GM18858 (cell line): ENCODE results near the gene COA1.

ENCODE experiments used
- ATAC-seq: cut with Tn5 transposase; IDR thresholded peaks from one replicate; pipeline ENCODE4 v1.9.1; 2021; ENCODE audit not compliant: unreplicated experiment

COA1 gene

DNA sequence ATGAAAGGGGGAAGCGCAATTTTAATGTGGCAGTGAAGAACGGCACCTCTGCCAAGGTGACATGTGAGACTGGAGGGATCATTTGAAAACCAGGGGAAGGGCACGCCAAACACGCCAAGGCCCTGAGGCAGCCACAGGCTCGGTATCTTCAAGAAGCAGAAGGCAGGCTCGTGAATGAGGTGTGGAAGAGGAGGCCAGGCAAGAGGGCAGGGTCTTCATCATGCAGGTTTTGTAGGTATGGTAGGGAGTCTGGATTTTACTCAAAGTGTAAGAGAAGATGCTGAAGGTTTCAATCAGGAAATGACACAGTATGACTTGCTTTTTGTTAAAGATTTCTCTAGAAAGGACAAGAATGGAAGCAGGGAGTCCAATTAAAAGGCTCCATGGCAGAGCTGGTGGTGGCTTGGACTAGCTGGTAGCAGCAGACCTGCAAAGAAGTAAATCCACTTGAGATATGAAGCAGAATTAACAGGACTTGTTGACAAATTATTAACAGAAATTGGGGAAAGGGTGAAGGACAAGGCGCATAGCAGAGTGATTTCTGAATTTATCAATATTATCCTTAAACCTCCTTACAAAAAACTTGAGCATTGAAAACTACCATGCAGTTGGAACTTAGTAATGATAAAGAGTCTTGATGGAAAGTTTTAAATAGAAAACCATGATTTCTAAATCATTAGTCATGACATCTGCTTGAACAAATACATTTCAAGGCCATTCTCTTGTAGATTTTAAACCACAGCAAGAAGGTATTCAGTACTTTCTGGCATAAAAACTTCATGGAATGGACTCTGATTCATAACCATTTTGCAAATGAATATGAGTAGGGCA lies 70.4 kb downstream of the COA1 start:
- no peak for ATAC-seq

DNA sequence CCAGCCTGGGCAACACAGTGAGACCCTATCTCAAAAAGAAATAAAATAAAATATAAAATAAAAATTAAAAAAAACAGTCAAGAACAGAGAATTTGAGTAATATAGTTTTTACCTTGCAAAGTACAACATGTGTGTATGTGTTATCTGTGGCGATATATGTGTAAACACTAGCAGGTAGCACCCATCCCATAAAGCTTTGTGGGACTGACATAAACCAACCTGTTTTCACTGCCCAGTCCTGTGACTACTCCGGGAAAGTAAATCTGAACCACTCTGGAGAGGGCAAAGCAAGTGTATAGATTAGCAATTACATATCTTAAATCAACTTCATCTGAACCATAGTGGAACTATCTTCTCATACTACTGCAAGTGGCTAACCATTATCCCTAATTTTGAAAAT lies 72.3 kb downstream of the COA1 start:
- no peak for ATAC-seq

DNA sequence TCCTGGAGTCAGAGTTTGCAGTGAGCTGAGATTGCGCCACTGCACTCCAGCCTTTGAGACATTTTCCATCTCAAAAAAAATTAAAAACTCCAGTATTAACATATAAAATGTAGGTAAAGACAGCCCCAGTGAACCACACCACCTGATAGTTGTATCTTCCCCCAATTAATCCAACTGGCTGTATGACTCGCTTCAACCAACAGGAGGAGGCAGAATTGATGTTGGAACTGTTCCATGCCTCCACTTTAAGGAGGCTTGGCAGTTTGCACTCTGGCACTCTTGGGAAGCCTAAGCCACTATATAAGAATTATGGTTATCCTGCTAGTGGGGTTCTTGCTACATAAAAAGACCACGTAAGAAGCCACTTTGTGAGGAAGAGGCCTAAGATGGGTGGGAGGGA lies 73.7 kb downstream of the COA1 start:
- ATAC-seq = no peak

DNA sequence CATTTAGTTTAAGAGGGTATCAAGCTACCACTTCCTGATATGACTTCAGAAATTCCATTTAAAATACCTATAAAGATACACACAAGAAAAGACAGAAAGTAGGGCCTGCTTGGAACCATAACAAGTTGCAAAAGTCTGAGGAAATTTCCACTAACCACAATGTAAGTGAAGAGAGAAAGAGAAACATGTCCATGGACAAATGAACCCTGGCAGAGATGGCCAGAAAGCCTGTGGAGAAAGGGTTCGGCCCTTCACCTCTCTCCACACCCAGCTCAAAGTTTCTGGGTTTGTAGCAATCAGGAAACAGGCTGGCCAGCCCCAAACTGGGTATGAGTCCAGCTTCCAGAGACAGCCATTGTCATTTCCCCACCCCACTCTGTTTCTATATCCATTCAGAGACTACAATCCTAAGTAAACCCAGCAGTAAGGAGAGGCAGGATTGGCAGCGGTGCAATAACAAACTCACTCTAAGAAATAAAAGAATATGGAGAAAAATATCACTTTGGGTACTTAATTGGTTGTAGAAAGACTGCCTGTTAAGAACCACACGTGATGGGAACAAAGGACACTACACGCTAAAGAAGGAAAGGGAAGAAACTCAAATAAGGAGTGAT lies 75.3 kb downstream of the COA1 start:
- no peak for ATAC-seq

DNA sequence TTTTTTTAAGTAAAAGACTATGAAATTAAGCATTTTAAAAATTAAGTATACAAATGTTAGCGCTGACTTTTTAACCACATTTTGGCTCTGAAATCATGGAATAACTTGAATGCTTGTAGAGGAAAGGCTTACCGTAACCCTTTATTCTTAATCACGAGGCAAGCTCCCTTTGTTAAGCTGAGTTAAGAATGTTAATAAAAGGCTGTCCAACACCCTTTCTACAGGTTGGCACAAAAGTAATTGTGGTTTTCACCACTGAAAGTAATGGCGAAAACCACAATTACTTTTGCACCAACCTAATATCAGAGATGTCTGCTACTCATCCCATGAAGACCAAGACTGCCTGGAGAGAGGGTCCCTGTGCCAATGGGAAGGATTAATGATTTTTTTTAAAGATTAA lies 75.9 kb downstream of the COA1 start:
- ATAC-seq = no peak

DNA sequence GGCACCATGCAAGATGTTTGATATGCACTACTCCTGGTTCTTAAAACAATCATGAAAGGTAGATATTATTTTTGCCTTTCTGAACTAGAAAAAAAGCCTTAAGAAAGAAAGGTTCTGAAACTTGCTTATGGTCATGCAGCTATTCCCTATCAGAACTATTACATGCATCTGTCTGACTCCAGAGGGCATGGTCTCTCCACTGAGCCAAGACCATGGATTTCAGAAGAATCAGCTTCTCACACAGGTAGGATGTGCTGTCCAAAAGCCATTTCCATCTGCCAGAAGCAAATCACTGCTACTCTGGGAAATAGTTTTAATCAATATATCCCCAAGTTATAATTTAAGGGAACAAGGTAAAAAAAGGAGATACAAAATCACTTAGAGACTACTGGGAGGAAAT lies 77.0 kb downstream of the COA1 start:
- ATAC-seq = no peak

- no peak for ATAC-seq
Measured at GRCh38 chr7:43650457-43651052, 78.8 kb downstream of the COA1 start.

GRCh38 chr7:43649755-43650274 lies 79.5 kb downstream of the COA1 start:
- ATAC-seq = peak; percentile 64

DNA sequence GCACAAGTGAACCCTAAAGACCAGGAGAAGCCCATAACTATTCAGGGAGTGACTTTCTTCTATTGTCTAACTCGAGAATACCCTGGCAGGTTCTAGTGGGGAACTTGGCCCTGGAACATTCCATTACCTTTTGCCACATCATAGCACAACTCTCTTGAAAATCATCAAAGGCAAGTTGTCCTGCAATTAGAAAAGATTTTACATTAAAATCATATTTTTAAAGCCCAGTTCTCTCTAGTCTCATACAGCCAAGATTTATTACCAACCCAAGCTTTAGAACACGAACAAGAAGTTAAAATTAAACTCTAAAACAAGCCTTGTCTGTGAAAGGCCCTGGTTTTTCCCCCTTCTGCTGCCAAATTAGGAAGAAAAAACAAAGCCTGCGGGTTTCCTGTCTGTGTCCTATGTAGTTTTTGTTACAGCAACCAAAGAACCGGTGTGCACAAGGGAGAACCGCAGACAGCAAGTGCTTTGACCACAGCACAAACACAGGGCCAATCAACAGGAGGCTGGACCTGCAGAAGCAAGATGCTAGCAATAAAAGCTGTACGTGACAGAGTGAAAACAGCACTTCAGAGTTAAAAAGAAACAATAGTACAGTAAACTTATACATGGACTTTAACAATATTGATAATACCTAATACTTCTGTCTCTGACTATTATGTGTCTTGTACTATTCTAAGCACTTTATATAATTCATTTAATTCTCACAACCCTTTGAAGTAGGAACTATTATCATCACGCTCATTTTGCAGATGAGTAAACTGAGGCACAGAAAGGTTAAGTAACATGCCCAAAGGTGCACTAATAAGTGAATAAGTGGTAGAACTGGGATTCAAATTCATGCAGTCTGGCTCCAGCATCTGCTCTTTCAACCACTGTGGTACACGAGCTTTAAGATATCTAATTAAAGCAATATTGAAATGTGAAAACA lies 80.6 kb downstream of the COA1 start:
- peak; percentile 52 for ATAC-seq

DNA sequence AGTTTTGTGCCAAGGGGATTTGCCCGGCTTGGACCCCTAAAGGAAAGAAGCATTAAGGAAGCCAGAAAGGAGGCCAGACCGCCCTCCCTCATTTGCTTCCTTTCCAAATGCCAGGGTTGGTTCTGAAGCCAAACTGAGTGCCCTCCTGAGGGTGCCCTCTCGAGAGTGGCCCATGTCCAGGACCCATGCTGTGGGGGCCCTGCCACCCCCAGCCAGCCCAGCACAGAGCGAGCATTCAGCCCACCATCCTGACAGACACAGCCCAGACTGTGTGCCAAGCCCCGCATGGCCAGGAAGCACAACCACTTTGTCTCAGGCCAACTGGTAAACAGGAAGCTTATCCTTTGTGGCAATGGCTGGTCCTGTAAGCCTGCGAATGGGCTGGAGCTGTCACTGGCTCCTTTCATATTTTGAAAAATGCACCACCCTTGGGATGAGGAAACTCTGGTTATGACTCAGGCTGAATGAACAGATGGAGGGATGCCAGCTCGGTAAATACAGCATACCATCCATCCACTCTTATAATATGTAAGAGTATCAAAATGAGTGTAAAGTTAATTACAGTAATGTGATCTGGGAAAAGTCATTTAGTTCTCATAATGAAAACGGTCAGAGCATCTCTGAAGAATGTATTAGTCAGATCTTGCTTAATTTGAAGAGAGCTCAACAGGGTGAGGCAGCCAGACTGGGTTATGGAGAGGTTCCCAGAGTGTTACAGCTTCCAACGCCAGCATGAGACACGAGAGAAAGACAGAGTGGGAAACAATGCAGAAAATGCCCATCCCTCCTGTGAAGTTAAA lies 81.5 kb downstream of the COA1 start:
- ATAC-seq = no peak

DNA sequence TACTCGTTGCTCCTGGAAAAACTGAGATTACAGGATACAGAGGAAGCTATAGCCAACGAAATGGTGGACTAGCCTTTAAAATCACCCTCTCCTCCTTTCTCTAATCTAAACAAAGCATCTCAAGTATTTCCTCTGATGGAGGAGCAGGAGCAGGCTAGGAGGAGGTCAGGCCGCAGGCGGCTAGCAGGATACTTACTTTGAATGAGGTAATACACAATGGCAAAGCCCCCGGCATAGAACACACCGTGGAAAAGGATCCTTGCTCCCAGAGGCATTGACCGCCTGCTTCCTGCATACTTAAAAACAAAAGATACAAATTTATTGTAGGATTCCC lies 82.0 kb downstream of the COA1 start:
- ATAC-seq = no peak

DNA sequence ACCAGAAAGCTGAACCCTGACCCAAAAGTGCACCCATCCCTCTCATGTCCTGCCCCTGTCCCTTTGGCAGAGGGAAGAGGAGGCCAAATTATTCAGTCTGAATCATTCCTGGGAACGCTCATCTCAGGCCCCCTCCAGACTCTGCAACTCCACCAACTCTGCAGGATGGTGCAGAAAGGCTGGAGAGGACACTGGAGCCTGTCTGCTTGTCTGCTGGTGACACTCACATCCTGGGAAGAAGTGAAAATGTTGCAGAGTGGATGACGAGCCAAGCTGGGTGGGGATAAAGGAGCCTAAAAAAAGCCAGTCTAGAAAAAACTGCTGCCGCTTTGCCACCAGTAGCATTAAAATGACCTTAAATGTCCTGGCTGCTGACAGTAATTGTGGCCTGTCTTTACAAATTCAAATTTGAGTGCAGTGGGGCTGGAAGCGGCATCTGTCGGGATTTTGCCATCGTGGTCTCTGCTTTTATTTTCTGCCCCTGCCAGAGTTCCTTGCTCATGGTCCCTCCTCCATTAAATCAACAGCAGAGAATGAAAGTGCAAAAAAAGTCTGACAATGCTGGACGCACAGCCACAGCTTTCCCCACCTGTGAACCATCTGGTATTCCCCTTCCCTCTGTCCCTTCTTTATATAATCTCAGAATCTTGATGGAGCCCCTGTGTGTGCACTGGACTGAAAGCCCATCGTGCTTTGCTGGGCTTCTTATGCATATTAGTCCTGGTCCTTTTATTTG lies 82.6 kb downstream of the COA1 start:
- ATAC-seq = no peak

DNA sequence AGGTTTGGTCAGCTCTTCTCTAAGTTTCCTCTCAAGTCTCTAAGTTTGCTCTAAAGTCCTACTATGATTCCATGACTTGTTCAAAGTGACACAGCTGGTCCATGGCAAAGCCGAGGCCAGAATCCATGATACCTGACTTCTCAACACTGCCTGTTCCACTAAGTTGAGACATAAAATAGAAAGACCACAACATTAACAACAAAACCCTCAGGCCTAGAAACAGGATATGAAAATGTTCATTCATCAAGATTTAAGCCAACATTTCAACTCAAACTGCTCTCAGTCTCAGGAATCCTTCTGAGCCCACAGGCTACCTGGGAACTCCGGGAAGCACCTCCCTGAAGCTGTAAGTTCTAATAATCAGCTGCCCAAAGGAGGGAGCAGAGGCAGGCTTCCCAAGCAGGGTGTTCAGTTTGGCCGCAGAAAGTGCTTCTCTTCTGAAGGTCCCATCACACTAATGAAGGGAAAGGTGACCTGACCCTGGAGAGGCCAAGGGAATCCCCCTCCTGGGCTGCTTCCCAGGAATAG lies 83.6 kb downstream of the COA1 start:
- no peak for ATAC-seq

DNA sequence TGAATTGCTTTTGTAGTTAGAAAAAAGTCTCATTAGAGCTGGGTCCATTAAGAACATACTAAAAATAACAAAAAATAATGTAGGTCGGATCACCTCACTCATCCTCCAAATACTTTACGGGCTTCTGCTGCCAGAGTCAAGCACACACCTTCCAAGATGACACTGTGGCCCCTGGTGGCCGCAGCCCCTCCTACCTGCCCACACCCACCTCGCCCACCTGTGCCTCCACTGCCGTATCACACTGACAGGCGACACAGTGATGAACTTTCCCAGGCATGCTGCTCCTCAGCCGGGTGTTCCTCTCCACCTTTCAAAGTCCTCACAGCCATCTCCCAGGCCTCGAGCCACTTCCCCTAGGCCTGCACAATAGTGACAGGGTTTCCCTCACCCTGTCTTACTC lies 85.5 kb downstream of the COA1 start:
- no peak for ATAC-seq

DNA sequence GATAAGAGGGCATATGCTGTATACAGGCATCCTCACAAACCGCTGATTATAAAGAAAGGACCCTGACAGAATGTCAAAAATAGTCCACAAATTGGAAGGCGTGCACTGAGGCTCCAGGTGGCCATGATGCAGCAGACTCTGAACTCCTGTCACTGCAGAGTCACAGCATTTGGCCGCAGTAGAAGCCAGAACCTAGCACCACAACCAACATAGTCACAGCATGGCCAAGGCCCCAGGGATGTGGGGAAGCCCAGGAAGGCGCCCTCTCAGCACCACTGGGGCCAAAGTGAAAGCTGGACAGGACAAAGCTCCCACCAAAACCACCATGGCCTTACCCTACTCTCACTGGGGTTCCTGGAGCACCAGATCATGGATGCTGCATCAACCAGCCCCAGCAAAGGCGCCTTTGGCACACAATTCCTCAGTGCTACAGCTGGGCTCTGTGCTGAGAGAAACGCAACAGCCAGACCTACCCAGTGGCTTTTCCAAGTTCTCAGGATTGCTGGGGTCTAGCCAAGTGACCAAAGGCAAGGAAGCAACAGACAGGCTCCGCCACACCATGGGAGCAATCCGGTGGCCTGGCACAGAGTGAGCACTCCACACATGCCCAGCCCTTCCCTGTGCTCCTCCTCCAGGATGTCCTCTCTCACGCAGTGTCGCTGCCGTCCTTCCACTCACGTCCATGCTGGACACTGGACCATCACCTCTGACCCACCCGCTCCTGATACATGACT lies 86.3 kb downstream of the COA1 start:
- ATAC-seq = no peak

- no peak for ATAC-seq
Measured at GRCh38 chr7:43640679-43641078, 88.6 kb downstream of the COA1 start.

DNA sequence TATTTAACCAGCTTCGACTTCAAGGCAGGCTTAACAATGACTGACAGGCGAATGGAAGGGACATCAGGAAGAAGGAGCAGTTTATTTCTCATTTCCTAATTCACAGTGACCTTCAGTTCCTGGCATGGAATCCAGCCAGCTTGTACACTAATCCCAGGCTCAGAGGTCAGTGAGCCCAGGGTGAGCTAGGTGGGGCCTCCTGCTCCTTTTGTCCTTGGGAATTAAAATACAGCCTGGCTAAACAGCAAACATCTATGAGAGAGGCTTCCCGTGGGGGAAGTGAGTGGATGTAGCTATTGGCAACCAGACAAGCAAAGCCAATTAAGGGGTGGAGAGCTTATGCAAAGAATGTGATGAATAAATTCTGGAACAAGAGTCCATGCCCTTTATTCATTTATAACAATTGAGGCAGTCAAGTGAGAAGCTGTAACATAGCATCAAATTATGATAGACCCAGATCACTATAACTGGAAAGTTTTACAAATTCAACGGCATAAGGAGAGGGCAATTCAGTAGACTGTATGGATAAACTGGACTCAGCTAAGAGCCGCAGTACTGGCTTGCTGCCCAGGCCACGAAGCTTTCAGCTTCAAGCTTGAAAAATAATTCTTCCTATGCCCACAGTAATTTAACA lies 89.3 kb downstream of the COA1 start:
- ATAC-seq = no peak

GRCh38 chr7:43637114-43637806 lies 92.1 kb downstream of the COA1 start:
- no peak for ATAC-seq
